ENCODE results near the gene TENT4A.

Gene TENT4A

DNA sequence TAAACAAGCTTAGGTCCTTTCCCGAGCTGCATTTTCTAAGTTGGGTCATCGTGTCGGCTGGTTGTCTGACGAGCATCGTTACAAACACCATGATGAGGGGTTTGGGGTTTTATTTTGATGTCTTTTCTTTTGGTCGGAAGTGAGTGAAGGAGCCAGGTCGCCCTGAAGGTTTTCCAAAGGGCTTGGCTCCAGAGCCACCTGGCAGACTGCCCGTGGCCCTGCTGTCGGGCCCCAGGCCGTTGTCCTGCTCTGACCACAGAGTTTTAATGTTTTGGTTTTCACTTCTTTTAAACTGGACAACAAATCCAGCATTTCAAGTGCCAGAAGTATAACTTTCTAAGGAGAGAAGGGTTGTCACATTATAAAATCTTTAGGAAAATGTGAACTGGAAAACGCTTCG, 42.3 kb downstream of the TENT4A start:
- Histone ChIP-seq H3K4me3 (ENCODE audit: low read depth in 1 of 2, low read length in 2 of 2) (no peak overlapping the region), H3K9me3 (ENCODE audit: insufficient read depth, low read length, severe bottlenecking) (no peaks in the 10 kb centered on the region), H3K27ac (ENCODE audit: low read length) (no peak overlapping the region), H3K4me2 (ENCODE audit: insufficient read depth, low read length) (no peak overlapping the region), H3K36me3 (ENCODE audit: insufficient read depth, low read length) (peaks cover 87% of the 10 kb centered on the region), H3K9ac (ENCODE audit: low read depth, low read length) (no peak overlapping the region), H3K27me3 (ENCODE audit: insufficient read depth, low read length, poor library complexity) (no peaks in the 10 kb centered on the region), H3K4me1 (ENCODE audit: insufficient read depth, low read length) (no peaks in the 10 kb centered on the region), H4K20me1 (ENCODE audit: insufficient read depth, low read length) (peaks cover 43% of the 10 kb centered on the region), H3K79me2 (ENCODE audit: insufficient read depth, low read length) (peaks cover 15% of the 10 kb centered on the region; the same call in 1 of the 2 replicates), H2AFZ (ENCODE audit: low read depth, low read length) (no peak overlapping the region)
- TF ChIP-seq, protein P1, sequence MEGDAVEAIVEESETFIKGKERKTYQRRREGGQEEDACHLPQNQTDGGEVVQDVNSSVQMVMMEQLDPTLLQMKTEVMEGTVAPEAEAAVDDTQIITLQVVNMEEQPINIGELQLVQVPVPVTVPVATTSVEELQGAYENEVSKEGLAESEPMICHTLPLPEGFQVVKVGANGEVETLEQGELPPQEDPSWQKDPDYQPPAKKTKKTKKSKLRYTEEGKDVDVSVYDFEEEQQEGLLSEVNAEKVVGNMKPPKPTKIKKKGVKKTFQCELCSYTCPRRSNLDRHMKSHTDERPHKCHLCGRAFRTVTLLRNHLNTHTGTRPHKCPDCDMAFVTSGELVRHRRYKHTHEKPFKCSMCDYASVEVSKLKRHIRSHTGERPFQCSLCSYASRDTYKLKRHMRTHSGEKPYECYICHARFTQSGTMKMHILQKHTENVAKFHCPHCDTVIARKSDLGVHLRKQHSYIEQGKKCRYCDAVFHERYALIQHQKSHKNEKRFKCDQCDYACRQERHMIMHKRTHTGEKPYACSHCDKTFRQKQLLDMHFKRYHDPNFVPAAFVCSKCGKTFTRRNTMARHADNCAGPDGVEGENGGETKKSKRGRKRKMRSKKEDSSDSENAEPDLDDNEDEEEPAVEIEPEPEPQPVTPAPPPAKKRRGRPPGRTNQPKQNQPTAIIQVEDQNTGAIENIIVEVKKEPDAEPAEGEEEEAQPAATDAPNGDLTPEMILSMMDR (IDR thresholded peaks at IDR 0.05; ENCODE audit: borderline replicate concordance, extremely low read depth, low read length, poor library complexity, severe bottlenecking): no peak
- no peak for TF ChIP-seq EZH2 (IDR thresholded peaks at IDR 0.05; ENCODE audit: borderline replicate concordance, low read depth, low read length, severe bottlenecking)
- DNase-seq (no peak), ATAC-seq (ENCODE audit: insufficient read depth, low read depth) (no peak)

DNA sequence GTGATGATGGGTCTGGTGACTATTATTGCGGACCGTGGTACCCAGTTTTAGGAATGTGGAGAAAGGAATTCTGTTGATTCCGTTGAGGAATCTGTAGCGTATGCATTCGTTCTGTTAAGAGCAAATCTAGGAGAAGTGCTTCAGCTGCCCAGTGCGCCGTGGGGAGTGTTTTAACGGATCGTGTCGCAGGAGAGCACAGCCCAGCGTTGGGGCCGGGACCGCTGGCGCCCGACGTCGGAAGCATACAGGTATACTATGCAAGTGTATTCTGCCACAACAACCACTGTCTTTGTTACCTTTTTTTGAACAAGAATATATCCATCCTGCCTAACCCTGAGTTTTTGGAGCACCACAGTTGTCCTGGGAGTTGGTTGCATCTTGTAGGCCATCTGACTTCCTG, 42.7 kb downstream of the TENT4A start:
- Histone ChIP-seq H3K27ac (ENCODE audit: low read length) (no peak overlapping the region), H3K4me3 (ENCODE audit: low read depth in 1 of 2, low read length in 2 of 2) (no peak overlapping the region), H3K79me2 (ENCODE audit: insufficient read depth, low read length) (peaks cover 13% of the 10 kb centered on the region; the same call in 1 of the 2 replicates), H2AFZ (ENCODE audit: low read depth, low read length) (no peak overlapping the region), H3K4me1 (ENCODE audit: insufficient read depth, low read length) (no peaks in the 10 kb centered on the region), H4K20me1 (ENCODE audit: insufficient read depth, low read length) (peaks cover 41% of the 10 kb centered on the region), H3K9ac (ENCODE audit: low read depth, low read length) (no peak overlapping the region), H3K27me3 (ENCODE audit: insufficient read depth, low read length, poor library complexity) (no peaks in the 10 kb centered on the region), H3K4me2 (ENCODE audit: insufficient read depth, low read length) (no peak overlapping the region), H3K36me3 (ENCODE audit: insufficient read depth, low read length) (peaks cover 82% of the 10 kb centered on the region), H3K9me3 (ENCODE audit: insufficient read depth, low read length, severe bottlenecking) (no peaks in the 10 kb centered on the region)
- no peak for TF ChIP-seq EZH2 (IDR thresholded peaks at IDR 0.05; ENCODE audit: borderline replicate concordance, low read depth, low read length, severe bottlenecking)
- TF ChIP-seq, protein P1 (IDR thresholded peaks at IDR 0.05; ENCODE audit: borderline replicate concordance, extremely low read depth, low read length, poor library complexity, severe bottlenecking): no peak
- no peak for DNase-seq
- ATAC-seq (ENCODE audit: insufficient read depth, low read depth): no peak

DNA sequence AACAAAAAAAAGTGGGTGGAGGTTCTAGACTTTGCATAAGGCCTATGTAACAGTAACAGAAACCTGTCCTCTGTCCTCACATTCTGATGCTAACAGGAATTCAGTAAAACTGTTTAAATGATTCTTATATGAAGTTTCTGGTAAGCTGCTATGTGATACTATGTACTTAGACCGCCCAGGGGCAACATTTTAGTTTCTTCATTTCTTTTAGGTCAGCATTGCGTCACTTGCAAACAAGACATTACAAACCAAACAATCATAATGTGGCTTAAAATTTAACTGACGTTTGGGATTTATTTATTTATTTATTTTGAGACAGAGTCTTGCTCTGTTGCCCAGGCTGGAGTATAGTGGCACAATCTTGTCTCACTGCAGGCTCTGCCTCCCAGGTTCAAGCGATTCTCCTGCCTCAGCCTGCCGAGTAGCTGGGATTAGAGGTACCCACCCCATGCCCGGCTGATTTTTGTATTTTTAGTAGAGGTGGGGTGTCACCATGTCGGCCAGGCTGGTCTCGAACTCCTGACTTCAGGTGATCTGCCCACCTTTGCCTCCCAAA, 44.3 kb downstream of the TENT4A start:
- H3K27me3 ChIP-seq (ENCODE audit: insufficient read depth, low read length, poor library complexity): no peaks in the 10 kb centered on the region
- H2AFZ ChIP-seq (ENCODE audit: low read depth, low read length): no peak overlapping the region
- H4K20me1 ChIP-seq (ENCODE audit: insufficient read depth, low read length): peaks cover 33% of the 10 kb centered on the region
- DNase-seq (no peak), ATAC-seq (ENCODE audit: insufficient read depth, low read depth) (no peak)
- no peak overlapping the region for H3K4me3 ChIP-seq (ENCODE audit: low read depth in 1 of 2, low read length in 2 of 2)
- H3K9ac ChIP-seq (ENCODE audit: low read depth, low read length): no peak overlapping the region
- peaks cover 3% of the 10 kb centered on the region; the same call in 1 of the 2 replicates for H3K79me2 ChIP-seq (ENCODE audit: insufficient read depth, low read length)
- H3K36me3 ChIP-seq (ENCODE audit: insufficient read depth, low read length): peaks cover 67% of the 10 kb centered on the region
- no peaks in the 10 kb centered on the region for H3K9me3 ChIP-seq (ENCODE audit: insufficient read depth, low read length, severe bottlenecking)
- no peak overlapping the region for H3K27ac ChIP-seq (ENCODE audit: low read length)
- TF ChIP-seq EZH2 (IDR thresholded peaks at IDR 0.05; ENCODE audit: borderline replicate concordance, low read depth, low read length, severe bottlenecking): no peak
- TF ChIP-seq, protein P1 (IDR thresholded peaks at IDR 0.05; ENCODE audit: borderline replicate concordance, extremely low read depth, low read length, poor library complexity, severe bottlenecking): no peak
- no peaks in the 10 kb centered on the region for H3K4me1 ChIP-seq (ENCODE audit: insufficient read depth, low read length)
- H3K4me2 ChIP-seq (ENCODE audit: insufficient read depth, low read length): no peak overlapping the region

Measured in DND-41 (cell line).